ENCODE data around the gene COIL. TPM values are rescaled to one million over a fixed set of nuclear protein-coding genes. Genes with fewer than 3 reads are reported as not detected.

The COIL gene
- total and polyA plus RNA-seq, 2 of the 13 experiments (the other 11 are each of a cell fraction or from before 2014, with no cell fraction given), result 8.1 to 29.4 TPM

- FAIRE-seq, result no peak
- Histone ChIP-seq H3K4me2 (ENCODE audit: low read depth, low read length) (no peak overlapping the region), H4K20me1 (ENCODE audit: insufficient read depth, low read length) (peaks cover 3% of the 10 kb centered on the region; the same call in 1 of the 2 replicates), H3K9ac (ENCODE audit: insufficient read depth, low read depth, low read length) (no peak overlapping the region), H3K36me3 (replicated peaks in 1 of 2; ENCODE audit: control insufficient read depth in 1 of 2, insufficient read depth in 2 of 2, low read length in 2 of 2) (peaks cover 18 to 63% of the 10 kb centered on the region in 2 experiments), H3K4me1 (ENCODE audit: insufficient read depth, low read length) (no peaks in the 10 kb centered on the region), H3K27ac (ENCODE audit: extremely low read length, insufficient read depth, low read length) (no peak overlapping the region), H3K9me3 (ENCODE audit: low read length) (no peaks in the 10 kb centered on the region), H3K4me3 (replicated peaks in 1 of 3; ENCODE audit: insufficient read depth in 1 of 3, low read depth in 2 of 3, low read length in 3 of 3) (no peak overlapping the region), H3K27me3 (ENCODE audit: control insufficient read depth in 1 of 2, insufficient read depth in 2 of 2, low read length in 2 of 2) (no peaks in the 10 kb centered on the region), H3K79me2 (ENCODE audit: insufficient read depth, low read length) (no peaks in the 10 kb centered on the region), H2AFZ (ENCODE audit: low read length) (no peak overlapping the region)
- no peak for ATAC-seq
- TF ChIP-seq CENPX (CRISPR knock-in tag; IDR thresholded peaks at IDR 0.05) (no peak), ETV6 (CRISPR knock-in tag; conservative IDR thresholded peaks at IDR 0.05) (no peak), ZNF264 (CRISPR knock-in tag; IDR thresholded peaks at IDR 0.05) (no peak), ZNF160 (CRISPR knock-in tag; IDR thresholded peaks at IDR 0.05) (no peak), U2AF2 (IDR thresholded peaks at IDR 0.05; ENCODE audit: low read depth, low read length) (no peak), ZFP36L2 (CRISPR knock-in tag; IDR thresholded peaks at IDR 0.05) (no peak), AGO2 (optimal IDR thresholded peaks at IDR 0.05; ENCODE audit: low read depth, low read length) (no peak), ZNF383 (CRISPR knock-in tag; IDR thresholded peaks at IDR 0.05; ENCODE audit: borderline replicate concordance) (no peak), TAF1 (CRISPR knock-in tag; IDR thresholded peaks at IDR 0.05) (no peak), HMG20A (CRISPR knock-in tag; IDR thresholded peaks at IDR 0.05; ENCODE audit: borderline replicate concordance) (no peak), ZBTB8A (CRISPR knock-in tag; IDR thresholded peaks at IDR 0.05; ENCODE audit: borderline replicate concordance, low read depth) (no peak), ZNF10 (CRISPR knock-in tag; IDR thresholded peaks at IDR 0.05; ENCODE audit: borderline replicate concordance, low read depth) (no peak)
- TF ChIP-seq, protein P1, sequence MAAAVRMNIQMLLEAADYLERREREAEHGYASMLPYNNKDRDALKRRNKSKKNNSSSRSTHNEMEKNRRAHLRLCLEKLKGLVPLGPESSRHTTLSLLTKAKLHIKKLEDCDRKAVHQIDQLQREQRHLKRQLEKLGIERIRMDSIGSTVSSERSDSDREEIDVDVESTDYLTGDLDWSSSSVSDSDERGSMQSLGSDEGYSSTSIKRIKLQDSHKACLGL (CRISPR knock-in tag; IDR thresholded peaks at IDR 0.05), result no peak
- TF ChIP-seq, protein P2, sequence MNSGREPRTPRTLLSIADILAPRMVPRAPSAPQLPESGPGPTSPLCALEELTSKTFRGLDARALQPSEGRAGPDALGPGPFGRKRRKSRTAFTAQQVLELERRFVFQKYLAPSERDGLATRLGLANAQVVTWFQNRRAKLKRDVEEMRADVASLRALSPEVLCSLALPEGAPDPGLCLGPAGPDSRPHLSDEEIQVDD (CRISPR knock-in tag; IDR thresholded peaks at IDR 0.05; ENCODE audit: borderline replicate concordance), result no peak
- TF ChIP-seq, protein P3, sequence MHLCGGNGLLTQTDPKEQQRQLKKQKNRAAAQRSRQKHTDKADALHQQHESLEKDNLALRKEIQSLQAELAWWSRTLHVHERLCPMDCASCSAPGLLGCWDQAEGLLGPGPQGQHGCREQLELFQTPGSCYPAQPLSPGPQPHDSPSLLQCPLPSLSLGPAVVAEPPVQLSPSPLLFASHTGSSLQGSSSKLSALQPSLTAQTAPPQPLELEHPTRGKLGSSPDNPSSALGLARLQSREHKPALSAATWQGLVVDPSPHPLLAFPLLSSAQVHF (CRISPR knock-in tag; IDR thresholded peaks at IDR 0.05), result no peak
- 96% methylated on average over 1 of the region's 1 CpG for WGBS (ENCODE audit: low lambda C conversion rate)
- POLR2A ChIA-PET, result no interaction called here
- in situ Hi-C loops (cut with HindIII; ENCODE audit: extremely low pct_ligation_motif_present, low pct_unique_long_range_greater_than_20kb), result no loop called here
- no peak for DNase-seq (ENCODE audit: low spot score)
- intact Hi-C loops (cut with micrococcal nuclease; ENCODE audit: unreplicated experiment), result loop anchor here (10.0 kb wide), 1 partner anchor 54 kb away; no protein-coding TSS in a partner anchor
- CTCF ChIA-PET (ENCODE audit: low intra/inter-chr PET ratio, low total read pairs), result no interaction called here
- BruUV-seq (replicated peaks), result no TSS peak
These were observed 12.4 kb downstream of the COIL start for GRCh38 chr17:56948491-56948890.
